Psoas muscle (tissue), 8 donors: ENCODE measurements around the gene VSIG8. TPM values are rescaled to one million over a fixed set of nuclear protein-coding genes. Genes with fewer than 3 reads are reported as not detected.
A peak's percentile ranks its signal among the peaks of the same experiment; 100 is the strongest.

ENCODE experiments used
- ATAC-seq, 4 donors: fragments of 200-7000 bp; cut with Tn5 transposase; one replicate each; pipeline ENCODE4 v1.9.1; 2020; ENCODE audit warnings: moderate library complexity in 3 of 4, mild to moderate bottlenecking in 2 of 4
- DNase-seq, 2 donors: peaks; one replicate each; pipeline ENCODE4 v3.0.0-alpha.2; 2020
- H3K27ac ChIP-seq: fragments of 200-600 bp; one replicate; pipeline ENCODE4 v1.8.0; 2022
- H3K27me3 ChIP-seq, 3 donors: fragments of 200-600 bp in 1 of 3; one replicate each; pipeline versions ENCODE4 v1.6.1 to v1.8.0; 2013 to 2022; ENCODE audit warnings: low read length in 2 of 3, mild to moderate bottlenecking in 2 of 3, moderate library complexity in 1 of 3; ENCODE audit not compliant: insufficient read depth in 3 of 3
- H3K36me3 ChIP-seq, 2 donors: fragments of 200-600 bp in 1 of 2; one replicate each; pipeline versions ENCODE4 v1.6.1 to v1.8.0; 2013 to 2022; ENCODE audit warnings: low read depth in 1 of 2, mild to moderate bottlenecking in 1 of 2, moderate library complexity in 1 of 2; ENCODE audit not compliant: insufficient read depth in 1 of 2
- H3K4me1 ChIP-seq: fragments of 200-600 bp; one replicate; pipeline ENCODE4 v1.8.0; 2022
- H3K4me3 ChIP-seq: fragments of 200-600 bp; one replicate; pipeline ENCODE4 v1.8.0; 2022; ENCODE audit warnings: mild to moderate bottlenecking
- H3K9me3 ChIP-seq: fragments of 200-600 bp; one replicate; pipeline ENCODE4 v1.8.0; 2022
- WGBS, 3 donors: extraction: QIAGEN DNeasy Blood & Tissue Kit; methylation state at CpG; one replicate each; pipeline versions ENCODE4 v1.1.6 to v1.1.7; 2013; 5-methylcytosine and 5-hydroxymethylcytosine counted together
- intact Hi-C, 2 donors: fragments of 100-400 bp; cut with DNase I; formaldehyde crosslinking; loops; one replicate each; pipeline versions ENCODE4 v1.11.0 to v1.14.2; 2022
- polyA plus RNA-seq, 3 donors: library from polyadenylated mRNA; stranded (reverse); fragments of 200-250 nt; gene quantifications; one replicate each; pipeline ENCODE4 v1.2.3, GENCODE V29; 2013
- total RNA-seq, 4 donors: library from RNA; stranded (reverse); fragmentation: NEBNext Ultra II Directional in 2 of 4; extraction: Animal tissue kit (Norgen Biotek cat#: 25700) in 2 of 4; gene quantifications; one replicate each; pipeline versions ENCODE4 v1.2.1 to v1.2.4, GENCODE V29; 2021 to 2023
- TF ChIP-seq, protein P1 (sequence below): fragments of 200-600 bp; IDR thresholded peaks from one replicate; pipeline ENCODE4 v1.8.0; 2022; ENCODE audit warnings: antibody characterized with exemption
- donor health status: healthy with polysubstance abuse.
- donor health status: DM: no; HTN: no; CAD: no; lungs with moderate emphysema.
- donor health status: Bipolar disorder and iron deficiency.
- donor health status: healthy.
- donor health status: DM: yes; HTN: yes; CAD: no.
- donor health status: DM: no; HTN: no; CAD: no.
- donor health status: DM: no; HTN: no; CAD: no.
- donor health status: DM: yes; HTN: yes; CAD: no.

VSIG8 gene
- total and polyA plus RNA-seq, 7 donors: not detected

DNA sequence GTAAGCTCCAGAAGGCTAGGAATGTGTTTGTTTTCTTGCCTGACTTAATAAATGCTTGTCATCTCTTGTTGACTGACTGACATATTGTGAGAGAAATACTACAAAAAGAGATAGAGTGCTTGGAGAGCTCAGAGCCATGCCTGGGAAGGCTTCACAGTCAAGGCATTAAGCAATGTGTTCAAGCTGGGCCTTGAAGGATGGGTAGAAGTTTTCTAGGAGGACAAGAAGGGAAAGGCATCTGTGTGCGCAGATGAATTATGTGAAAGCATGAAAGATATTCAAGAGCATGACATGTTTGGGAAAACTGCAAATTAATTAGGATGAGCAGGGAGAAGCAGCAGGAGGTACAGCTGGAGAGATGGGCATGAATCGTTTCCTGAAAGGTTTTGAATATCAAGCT lies 30.1 kb downstream of the VSIG8 start:
- Histone ChIP-seq H3K4me3 (no peak overlapping the region), H3K27me3 (no peaks in the 10 kb centered on the region), H3K4me1 (peaks cover 8% of the 10 kb centered on the region), H3K36me3 (peaks cover 0 to 3% of the 10 kb centered on the region in 2 donors), H3K9me3 (no peaks in the 10 kb centered on the region), H3K27ac (no peak overlapping the region)
- TF ChIP-seq, protein P1, sequence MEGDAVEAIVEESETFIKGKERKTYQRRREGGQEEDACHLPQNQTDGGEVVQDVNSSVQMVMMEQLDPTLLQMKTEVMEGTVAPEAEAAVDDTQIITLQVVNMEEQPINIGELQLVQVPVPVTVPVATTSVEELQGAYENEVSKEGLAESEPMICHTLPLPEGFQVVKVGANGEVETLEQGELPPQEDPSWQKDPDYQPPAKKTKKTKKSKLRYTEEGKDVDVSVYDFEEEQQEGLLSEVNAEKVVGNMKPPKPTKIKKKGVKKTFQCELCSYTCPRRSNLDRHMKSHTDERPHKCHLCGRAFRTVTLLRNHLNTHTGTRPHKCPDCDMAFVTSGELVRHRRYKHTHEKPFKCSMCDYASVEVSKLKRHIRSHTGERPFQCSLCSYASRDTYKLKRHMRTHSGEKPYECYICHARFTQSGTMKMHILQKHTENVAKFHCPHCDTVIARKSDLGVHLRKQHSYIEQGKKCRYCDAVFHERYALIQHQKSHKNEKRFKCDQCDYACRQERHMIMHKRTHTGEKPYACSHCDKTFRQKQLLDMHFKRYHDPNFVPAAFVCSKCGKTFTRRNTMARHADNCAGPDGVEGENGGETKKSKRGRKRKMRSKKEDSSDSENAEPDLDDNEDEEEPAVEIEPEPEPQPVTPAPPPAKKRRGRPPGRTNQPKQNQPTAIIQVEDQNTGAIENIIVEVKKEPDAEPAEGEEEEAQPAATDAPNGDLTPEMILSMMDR: no peak
- intact Hi-C loops: no loop called here
- DNase-seq (no peak), ATAC-seq (no peak)
- 80 to 90% (median 86%) methylated on average over 2 of the region's 2 CpGs for WGBS, 3 donors

GRCh38 chr1:159831412-159832141 lies 30.9 kb downstream of the VSIG8 start:
- intact Hi-C loops: no loop called here
- no peaks in the 10 kb centered on the region for H3K27me3 ChIP-seq
- no peaks in the 10 kb centered on the region for H3K9me3 ChIP-seq
- peaks cover 8% of the 10 kb centered on the region for H3K4me1 ChIP-seq
- H3K36me3 ChIP-seq: no peaks in the 10 kb centered on the region
- no peak for DNase-seq
- H3K27ac ChIP-seq: no peak overlapping the region
- H3K4me3 ChIP-seq: no peak overlapping the region
- ATAC-seq: no peak
- 48 to 59% (median 57%) methylated on average over 7 of the region's 7 CpGs for WGBS, 3 donors
- TF ChIP-seq, protein P1: no peak

DNA sequence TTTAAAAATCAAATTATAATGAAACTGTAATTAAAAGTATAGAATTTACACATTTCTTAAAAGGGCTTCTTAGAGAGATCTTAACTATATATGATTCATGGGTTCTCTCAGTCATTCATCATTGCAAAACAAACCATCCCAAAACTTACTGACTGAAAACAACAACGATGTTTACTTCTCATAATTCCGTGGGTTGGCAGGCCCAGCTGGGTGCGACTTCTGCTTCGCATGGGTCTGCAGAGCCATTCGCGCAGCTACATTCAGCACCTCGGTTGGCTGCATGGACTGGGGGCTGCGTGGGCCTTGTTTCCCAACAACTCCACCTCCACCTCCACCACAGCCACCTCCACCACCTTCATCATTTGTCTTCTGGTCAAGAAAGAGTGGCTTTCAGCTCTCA lies 31.7 kb downstream of the VSIG8 start:
- TF ChIP-seq, protein P1: no peak
- Histone ChIP-seq H3K36me3 (no peaks in the 10 kb centered on the region), H3K27me3 (no peaks in the 10 kb centered on the region), H3K9me3 (no peaks in the 10 kb centered on the region), H3K4me1 (peaks cover 8% of the 10 kb centered on the region), H3K4me3 (no peak overlapping the region), H3K27ac (no peak overlapping the region)
- no peak for ATAC-seq
- DNase-seq: no peak
- 79 to 86% (median 81%) methylated on average over 8 of the region's 8 CpGs for WGBS, 3 donors
- intact Hi-C loops: no loop called here

DNA sequence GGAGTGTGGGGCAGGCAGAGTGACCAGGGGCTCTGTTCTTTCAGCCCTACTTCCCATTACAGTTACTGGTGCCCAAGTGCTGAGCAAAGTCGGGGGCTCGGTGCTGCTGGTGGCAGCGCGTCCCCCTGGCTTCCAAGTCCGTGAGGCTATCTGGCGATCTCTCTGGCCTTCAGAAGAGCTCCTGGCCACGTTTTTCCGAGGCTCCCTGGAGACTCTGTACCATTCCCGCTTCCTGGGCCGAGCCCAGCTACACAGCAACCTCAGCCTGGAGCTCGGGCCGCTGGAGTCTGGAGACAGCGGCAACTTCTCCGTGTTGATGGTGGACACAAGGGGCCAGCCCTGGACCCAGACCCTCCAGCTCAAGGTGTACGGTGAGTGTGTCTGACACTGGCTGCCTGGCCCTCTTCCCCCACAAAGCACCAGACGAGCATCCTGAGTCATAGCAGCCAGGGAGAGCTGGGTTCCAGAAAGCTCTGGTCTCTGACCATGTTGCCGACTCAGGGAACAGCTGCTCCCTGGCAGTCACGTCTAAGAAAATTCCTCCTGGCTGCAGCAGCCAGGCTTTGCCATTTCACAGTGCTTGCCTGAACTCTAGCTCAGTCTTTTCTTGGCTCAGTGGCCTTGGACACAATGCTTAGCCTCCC lies 32.5 kb downstream of the VSIG8 start:
- Histone ChIP-seq H3K4me1 (peaks cover 8% of the 10 kb centered on the region), H3K4me3 (no peak overlapping the region), H3K9me3 (no peaks in the 10 kb centered on the region), H3K36me3 (no peaks in the 10 kb centered on the region), H3K27me3 (no peaks in the 10 kb centered on the region), H3K27ac (no peak overlapping the region)
- TF ChIP-seq, protein P1: no peak
- ATAC-seq (peak; percentile 83 to 94 (median 88)), DNase-seq (peak; percentile 27 to 64)
- intact Hi-C loops: no loop called here
- WGBS, 3 donors: 34 to 47% (median 37%) methylated on average over 18 of the region's 18 CpGs
